Mesenchymal stem cell (in vitro differentiated cells and primary cell): ENCODE data around the gene PDE6C.

Source experiments
- DNase-seq: peaks from one replicate; pipeline ENCODE4 v3.0.0-alpha.2; 2013
- H2AFZ ChIP-seq: one replicate; pipeline ENCODE4 v1.6.1; 2013; ENCODE audit warnings: low read depth, mild to moderate bottlenecking, control low read depth, inconsistent platforms, low read length, moderate library complexity
- H2AK5ac ChIP-seq: 2 replicates; pipeline ENCODE4 v1.6.1; 2013; ENCODE audit warnings: low read length, moderate library complexity, mild to moderate bottlenecking, inconsistent platforms; ENCODE audit not compliant: severe bottlenecking
- H2BK120ac ChIP-seq: one replicate; pipeline ENCODE4 v1.6.1; 2013; ENCODE audit warnings: low read depth, mild to moderate bottlenecking, inconsistent platforms, low read length, moderate library complexity
- H2BK12ac ChIP-seq, 2 experiments: one replicate each; pipeline ENCODE4 v1.6.1; 2013; ENCODE audit warnings: inconsistent platforms in 2 of 2, low read length in 2 of 2, mild to moderate bottlenecking in 2 of 2, moderate library complexity in 2 of 2, control low read depth in 1 of 2
- H2BK15ac ChIP-seq: one replicate; pipeline ENCODE4 v1.6.1; 2013; ENCODE audit warnings: mild to moderate bottlenecking, low read depth, inconsistent platforms; ENCODE audit not compliant: poor library complexity, severe bottlenecking
- H2BK5ac ChIP-seq: 2 replicates; pipeline ENCODE4 v1.6.1; 2013; ENCODE audit warnings: low read depth, mild to moderate bottlenecking, low read length, control low read depth, inconsistent platforms; ENCODE audit not compliant: poor library complexity, severe bottlenecking
- H3K14ac ChIP-seq, 2 experiments: one replicate each; pipeline ENCODE4 v1.6.1; 2013; ENCODE audit warnings: inconsistent platforms in 2 of 2, low read length in 2 of 2, control low read depth in 1 of 2, mild to moderate bottlenecking in 1 of 2, moderate library complexity in 1 of 2
- H3K18ac ChIP-seq, 2 experiments: one replicate each; pipeline ENCODE4 v1.6.1; 2013; ENCODE audit warnings: inconsistent platforms in 2 of 2, low read length in 2 of 2, control low read depth in 1 of 2, low read depth in 1 of 2, mild to moderate bottlenecking in 1 of 2
- H3K23ac ChIP-seq, 2 experiments: one replicate each; pipeline ENCODE4 v1.6.1; 2013; ENCODE audit warnings: inconsistent platforms in 2 of 2, low read length in 2 of 2, mild to moderate bottlenecking in 2 of 2, moderate library complexity in 2 of 2, control low read depth in 1 of 2
- H3K27ac ChIP-seq: 2 replicates; pipeline ENCODE4 v1.5.1; 2013; ENCODE audit warnings: mild to moderate bottlenecking, moderate library complexity, low read length, control low read depth, inconsistent platforms; ENCODE audit not compliant: poor library complexity, severe bottlenecking
- H3K27me3 ChIP-seq, 2 experiments: 2 replicates each; pipeline versions ENCODE4 v1.6.1 to v1.7.0; 2013; ENCODE audit warnings: low read length in 2 of 2, mild to moderate bottlenecking in 2 of 2, moderate library complexity in 2 of 2, control low read depth in 1 of 2, inconsistent platforms in 1 of 2; ENCODE audit not compliant: control insufficient read depth in 1 of 2, insufficient read depth in 1 of 2
- H3K36me3 ChIP-seq, 2 experiments: 2 replicates each; pipeline versions ENCODE4 v1.6.1 to v1.7.0; 2013; ENCODE audit warnings: low read length in 2 of 2, control low read depth in 1 of 2, inconsistent platforms in 1 of 2, low read depth in 1 of 2, mild to moderate bottlenecking in 1 of 2; ENCODE audit not compliant: insufficient read depth in 2 of 2, control insufficient read depth in 1 of 2
- H3K4ac ChIP-seq, 2 experiments: one replicate each; pipeline ENCODE4 v1.6.1; 2013; ENCODE audit warnings: inconsistent platforms in 2 of 2, low read length in 2 of 2, mild to moderate bottlenecking in 2 of 2, moderate library complexity in 2 of 2, control low read depth in 1 of 2, low read depth in 1 of 2
- H3K4me1 ChIP-seq: 2 replicates; pipeline ENCODE4 v1.6.1; 2013; ENCODE audit warnings: low read depth, low read length, control low read depth; ENCODE audit not compliant: control insufficient read depth, insufficient read depth
- H3K4me2 ChIP-seq: 2 replicates; pipeline ENCODE4 v1.6.1; 2013; ENCODE audit warnings: low read length, mild to moderate bottlenecking, inconsistent platforms; ENCODE audit not compliant: poor library complexity, severe bottlenecking
- H3K4me3 ChIP-seq, 2 experiments: 2 replicates each; pipeline versions ENCODE4 v1.5.1 to v1.7.0; 2013; ENCODE audit warnings: low read length in 2 of 2, mild to moderate bottlenecking in 2 of 2, control low read depth in 1 of 2, low read depth in 1 of 2; ENCODE audit not compliant: insufficient read depth in 1 of 2
- H3K79me1 ChIP-seq: replicated peaks from 2 replicates; pipeline ENCODE4 v1.6.1; 2013; ENCODE audit warnings: mild to moderate bottlenecking, control low read depth, low read length, inconsistent platforms; ENCODE audit not compliant: poor library complexity, severe bottlenecking
- H3K9ac ChIP-seq: 2 replicates; pipeline ENCODE4 v1.7.0; 2013; ENCODE audit warnings: mild to moderate bottlenecking, low read length, moderate library complexity
- H3K9me3 ChIP-seq: 2 replicates; pipeline ENCODE4 v1.7.0; 2013; ENCODE audit warnings: mild to moderate bottlenecking, low read length; ENCODE audit not compliant: control insufficient read depth
- H4K8ac ChIP-seq: one replicate; pipeline ENCODE4 v1.6.1; 2013; ENCODE audit warnings: inconsistent platforms, mild to moderate bottlenecking, low read length, moderate library complexity
- H4K91ac ChIP-seq: one replicate; pipeline ENCODE4 v1.6.1; 2013; ENCODE audit warnings: mild to moderate bottlenecking, low read length, inconsistent platforms
- WGBS: methylation state at CpG from one replicate; pipeline ENCODE4 v1.1.7; 2013; ENCODE audit warnings: mixed read lengths; 5-methylcytosine and 5-hydroxymethylcytosine counted together

The PDE6C gene

GRCh38 chr10:93701866-93702209, 89.5 kb downstream of the PDE6C start:
- Histone ChIP-seq H2BK5ac (no peak overlapping the region), H2AFZ (no peak overlapping the region), H2BK120ac (no peak overlapping the region), H2BK12ac (no peak overlapping the region), H3K14ac (no peak overlapping the region), H3K4me3 (peak overlapping the region in 1 of 2 experiments; percentile 94), H3K79me1 (peaks cover 10% of the 10 kb centered on the region), H3K27ac (peak overlapping the region; percentile 71), H3K4ac (peak overlapping the region in 1 of 2 experiments; percentile 86), H3K23ac (no peak overlapping the region), H3K4me1 (peaks cover 2% of the 10 kb centered on the region), H3K9me3 (no peaks in the 10 kb centered on the region), H3K27me3 (no peaks in the 10 kb centered on the region), H4K8ac (no peak overlapping the region), H3K18ac (no peak overlapping the region), H2BK15ac (no peak overlapping the region), H3K9ac (peak overlapping the region; percentile 97), H3K4me2 (peak overlapping the region; percentile 65), H2AK5ac (no peak overlapping the region), H4K91ac (no peak overlapping the region), H3K36me3 (peaks cover 3 to 32% of the 10 kb centered on the region in 2 experiments)
- peak; percentile 78 for DNase-seq
- WGBS, result 6% methylated on average over 9 of the region's 9 CpGs

- peak within 1 kb of the TSS; percentile 1 for H2AFZ ChIP-seq
- no peak within 1 kb of the TSS for H2BK12ac ChIP-seq
These were observed 90.1 kb downstream of the PDE6C start, which contains the start of gene FRA10AC1 for GRCh38 chr10:93702210-93703001. Gene FRA10AC1, minus strand, starts transcription at chr10:93702592. Its CDS starts 2,486 bp downstream, at chr10:93700106.

GRCh38 chr10:93703066-93703465, 90.7 kb downstream of the PDE6C start:
- peak overlapping the region; percentile 97 for H3K9ac ChIP-seq
- H3K4me1 ChIP-seq, result peaks cover 2% of the 10 kb centered on the region
- no peak overlapping the region for H2BK15ac ChIP-seq
- H4K91ac ChIP-seq, result no peak overlapping the region
- no peak overlapping the region for H2BK120ac ChIP-seq
- H2BK5ac ChIP-seq, result no peak overlapping the region
- peak overlapping the region; percentile 89 for H3K27ac ChIP-seq
- 12% methylated on average over 12 of the region's 12 CpGs for WGBS
- H2BK12ac ChIP-seq, result no peak overlapping the region
- peak overlapping the region; percentile 83 for H3K4me2 ChIP-seq
- peak overlapping the region; percentile 1 for H2AFZ ChIP-seq
- H3K23ac ChIP-seq, result no peak overlapping the region
- peak overlapping the region in 1 of 2 experiments; percentile 26 for H3K4ac ChIP-seq
- DNase-seq, result no peak
- H3K79me1 ChIP-seq, result peaks cover 7% of the 10 kb centered on the region
- H3K27me3 ChIP-seq, result no peaks in the 10 kb centered on the region
- peak overlapping the region; percentile 73 for H4K8ac ChIP-seq
- H3K18ac ChIP-seq, result peak overlapping the region; percentile 4 to 71
- H3K36me3 ChIP-seq, result peaks cover 3 to 20% of the 10 kb centered on the region in 2 experiments
- peak overlapping the region; percentile 48 to 94 for H3K4me3 ChIP-seq
- H2AK5ac ChIP-seq, result no peak overlapping the region
- H3K9me3 ChIP-seq, result no peaks in the 10 kb centered on the region
- H3K14ac ChIP-seq, result no peak overlapping the region

More at GRCh38 chr10:93702210-93703001, 90.1 kb downstream of the PDE6C start, which contains the start of gene FRA10AC1:
- Histone ChIP-seq H3K27me3 (no peaks in the 10 kb centered on the region), H3K4me3 (peak within 1 kb of the TSS; percentile 69 to 94), H3K9ac (peak within 1 kb of the TSS; percentile 97), H4K8ac (peak within 1 kb of the TSS; percentile 73), H3K36me3 (peaks cover 3 to 26% of the 10 kb centered on the region in 2 experiments), H3K14ac (no peak within 1 kb of the TSS), H2BK120ac (no peak within 1 kb of the TSS), H3K23ac (no peak within 1 kb of the TSS), H2AK5ac (no peak within 1 kb of the TSS), H3K4me2 (peak within 1 kb of the TSS; percentile 83), H2BK15ac (no peak within 1 kb of the TSS), H3K79me1 (peaks cover 8% of the 10 kb centered on the region), H3K4me1 (peaks cover 2% of the 10 kb centered on the region), H3K18ac (peak within 1 kb of the TSS; percentile 12 to 93), H3K9me3 (no peaks in the 10 kb centered on the region), H2BK5ac (no peak within 1 kb of the TSS), H4K91ac (no peak within 1 kb of the TSS), H3K4ac (peak within 1 kb of the TSS; percentile 35 to 86), H3K27ac (peak within 1 kb of the TSS; percentile 89)
- WGBS, result under 1% methylated on average over 52 of the region's 52 CpGs
- peak; percentile 94 for DNase-seq

- no CpG with 5 or more reads among the region's 1 CpG for WGBS
These were observed 91.5 kb downstream of the PDE6C start for GRCh38 chr10:93703841-93704240.

More at GRCh38 chr10:93703841-93704240, 91.5 kb downstream of the PDE6C start:
- Histone ChIP-seq H3K36me3 (peaks cover 1 to 12% of the 10 kb centered on the region in 2 experiments), H4K8ac (no peak overlapping the region), H3K18ac (no peak overlapping the region), H3K9me3 (no peaks in the 10 kb centered on the region), H3K4ac (no peak overlapping the region), H2AFZ (no peak overlapping the region), H3K4me2 (no peak overlapping the region), H3K4me3 (no peak overlapping the region), H3K27me3 (no peaks in the 10 kb centered on the region), H4K91ac (no peak overlapping the region), H2AK5ac (no peak overlapping the region), H3K14ac (no peak overlapping the region), H2BK12ac (no peak overlapping the region), H3K27ac (no peak overlapping the region), H2BK15ac (no peak overlapping the region), H3K9ac (peak overlapping the region; percentile 97), H2BK5ac (no peak overlapping the region), H3K23ac (no peak overlapping the region), H2BK120ac (no peak overlapping the region), H3K4me1 (peaks cover 2% of the 10 kb centered on the region), H3K79me1 (peaks cover 6% of the 10 kb centered on the region)
- no peak for DNase-seq
